ENCODE results near the gene NSDHL. TPM values are rescaled to one million over a fixed set of nuclear protein-coding genes. Genes with fewer than 3 reads are reported as not detected.
A peak's percentile ranks its signal among the peaks of the same experiment; 100 is the strongest.
"Not testable (repeated sequence)": the region's sequence is repeated elsewhere in the genome, so short reads cannot be mapped to it uniquely, and the experiment has no call there.

The NSDHL gene
- total RNA-seq, 1 experiment from 2014 or later: 32.3 TPM

DNA sequence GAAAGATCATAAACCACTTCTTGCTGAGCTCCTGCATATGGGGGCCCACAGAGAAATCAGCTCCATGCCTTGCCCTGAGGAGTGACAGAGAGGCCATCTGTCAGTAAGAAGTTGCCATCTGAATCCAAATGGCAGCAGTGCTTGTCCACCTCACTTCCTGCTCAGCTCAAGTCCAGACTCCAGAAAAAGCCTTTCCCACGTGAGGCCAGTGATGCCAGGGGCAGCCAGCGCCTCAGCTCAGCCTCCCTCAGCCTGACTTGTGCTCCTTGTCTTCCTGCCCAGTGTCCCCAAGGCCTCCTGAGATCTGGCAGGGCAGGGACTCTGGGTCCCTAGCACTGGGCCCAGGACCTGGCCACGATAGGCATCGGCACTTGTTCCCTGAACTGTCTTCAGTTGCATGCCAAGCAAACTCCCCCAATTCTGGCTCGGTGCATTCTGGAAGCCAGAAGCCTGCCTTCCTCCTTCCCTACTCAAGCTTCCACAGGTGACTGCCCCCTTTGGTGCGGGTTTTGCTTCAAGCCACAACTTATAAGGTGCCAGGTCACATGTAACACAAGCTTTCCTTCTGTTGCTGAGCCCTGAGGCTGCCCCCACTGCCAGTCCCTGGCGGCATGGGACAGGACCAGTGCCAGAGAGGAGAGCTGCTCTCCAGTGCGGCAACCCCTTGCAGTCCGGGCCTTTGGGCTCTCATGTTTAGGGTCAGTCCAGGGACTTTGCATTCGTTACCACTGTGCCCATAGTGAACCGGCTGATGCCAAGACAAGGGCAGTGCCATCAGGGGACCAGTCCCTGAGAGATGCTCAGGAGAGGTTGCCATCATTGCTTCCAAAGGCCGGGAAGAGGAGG is 69.2 kb downstream of the NSDHL start:
- DNase-seq: no peak
- H3K36me3 ChIP-seq: no peaks in the 10 kb centered on the region
- H3K27me3 ChIP-seq: no peaks in the 10 kb centered on the region

DNA sequence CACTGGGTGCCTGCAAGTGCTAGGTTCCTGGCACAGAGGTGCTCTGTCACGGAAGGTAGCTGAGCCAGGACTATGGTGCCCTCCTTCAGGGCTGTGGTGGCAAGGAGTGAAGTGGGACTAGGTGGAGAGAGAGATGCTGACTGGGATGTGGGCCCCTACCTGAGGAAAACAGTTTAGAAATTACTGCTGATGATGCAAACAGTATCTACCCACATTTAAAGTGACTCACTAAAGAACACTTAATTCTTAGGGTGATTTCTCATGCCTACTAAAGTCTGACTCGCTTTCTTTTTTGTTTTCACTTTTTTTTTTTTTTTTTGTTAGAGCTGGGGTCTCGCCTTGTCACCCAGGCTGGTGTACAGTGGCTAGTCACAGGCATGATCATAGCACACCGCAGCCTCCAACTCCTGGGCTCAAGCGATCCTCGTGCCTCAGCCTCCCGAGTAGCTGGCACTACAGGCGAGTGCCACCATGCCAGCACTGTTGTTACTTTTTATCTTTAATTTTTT is 70.1 kb downstream of the NSDHL start:
- Histone ChIP-seq H3K36me3 (no peaks in the 10 kb centered on the region), H3K4me3 (no peak overlapping the region), H3K9me3 (no peaks in the 10 kb centered on the region), H3K27me3 (no peaks in the 10 kb centered on the region)
- DNase-seq: no peak

More for the DNA sequence above, 69.2 kb downstream of the NSDHL start:
- Histone ChIP-seq H3K9me3 (no peaks in the 10 kb centered on the region), H3K4me3 (no peak overlapping the region)

DNA sequence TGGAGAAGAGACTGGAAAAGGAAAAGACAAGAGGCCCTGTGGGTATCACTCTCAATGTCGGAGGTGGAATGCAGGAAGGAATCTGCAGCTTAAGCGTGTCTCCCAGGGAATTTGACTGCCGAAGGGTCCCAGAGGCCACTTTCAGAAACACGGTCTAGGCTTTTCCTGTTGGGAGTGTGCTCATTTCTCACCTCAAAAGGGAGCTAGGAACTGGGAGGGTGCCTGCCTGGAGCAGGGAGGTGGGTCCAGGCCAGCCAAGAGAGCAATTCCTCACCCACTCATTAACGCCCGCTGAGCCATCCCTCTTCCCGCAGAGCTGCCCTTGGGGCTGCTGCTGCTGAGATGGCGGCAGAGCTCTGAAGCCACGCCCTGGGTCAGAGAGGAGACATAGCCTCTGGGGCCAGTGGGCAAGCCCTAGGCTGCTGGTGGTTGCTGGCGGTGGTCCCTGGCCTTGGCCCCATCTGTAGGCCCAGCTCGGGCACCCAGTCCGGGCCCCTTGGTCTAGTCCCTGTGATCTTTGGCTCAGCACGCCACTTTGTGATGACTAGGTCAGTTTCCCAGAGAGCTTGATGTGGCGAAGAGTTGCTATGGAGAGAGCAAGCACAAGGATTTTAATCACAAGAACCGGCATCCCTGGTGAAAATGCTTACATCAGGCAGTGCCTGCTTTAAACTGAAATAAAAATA is 71.1 kb downstream of the NSDHL start:
- H3K36me3 ChIP-seq: no peaks in the 10 kb centered on the region
- no peaks in the 10 kb centered on the region for H3K27me3 ChIP-seq
- no peak overlapping the region for H3K4me3 ChIP-seq
- H3K9me3 ChIP-seq: no peaks in the 10 kb centered on the region
- DNase-seq: peak; percentile 75

DNA sequence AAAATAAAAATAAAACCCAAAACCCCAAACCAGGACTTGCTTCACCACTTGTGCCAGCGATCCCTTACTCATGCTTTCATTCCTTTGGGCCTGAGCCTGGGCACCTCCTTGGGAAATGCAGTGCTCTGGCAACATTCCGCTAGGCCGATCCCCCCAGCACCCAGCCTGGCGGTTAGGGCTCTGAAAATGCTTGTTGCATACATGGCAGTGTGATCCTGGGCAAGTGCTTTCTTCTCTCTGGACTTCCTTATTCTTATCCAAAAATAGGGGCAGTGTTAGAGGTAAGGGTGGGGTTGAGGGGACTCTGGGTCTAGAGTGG is 71.6 kb downstream of the NSDHL start:
- peak; percentile 51 for DNase-seq
- no peaks in the 10 kb centered on the region for H3K36me3 ChIP-seq
- no peaks in the 10 kb centered on the region for H3K27me3 ChIP-seq
- H3K9me3 ChIP-seq: no peaks in the 10 kb centered on the region
- H3K4me3 ChIP-seq: no peak overlapping the region

DNA sequence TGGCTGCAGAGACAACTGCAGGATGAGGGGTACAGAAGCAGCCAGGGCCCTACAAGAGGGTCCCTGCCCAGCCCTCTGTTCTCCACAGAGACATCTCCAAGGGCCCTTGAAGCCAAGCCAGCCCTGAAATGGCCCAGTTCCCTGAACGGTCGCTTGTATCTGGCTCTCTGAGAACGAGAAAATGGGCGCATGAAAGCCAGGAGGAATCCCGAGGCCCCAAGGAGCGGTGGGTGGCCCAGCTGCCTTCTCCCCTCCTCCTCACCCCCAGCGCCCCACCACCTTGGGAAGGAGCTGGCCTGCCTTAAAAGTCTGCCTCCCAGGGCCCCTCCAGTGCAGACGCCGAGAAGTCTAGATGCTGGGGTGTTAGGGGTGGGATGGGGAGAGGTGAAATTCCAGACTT is 72.7 kb downstream of the NSDHL start:
- H3K27me3 ChIP-seq: no peaks in the 10 kb centered on the region
- H3K4me3 ChIP-seq: no peak overlapping the region
- no peak for DNase-seq
- H3K9me3 ChIP-seq: no peaks in the 10 kb centered on the region
- no peaks in the 10 kb centered on the region for H3K36me3 ChIP-seq

DNA sequence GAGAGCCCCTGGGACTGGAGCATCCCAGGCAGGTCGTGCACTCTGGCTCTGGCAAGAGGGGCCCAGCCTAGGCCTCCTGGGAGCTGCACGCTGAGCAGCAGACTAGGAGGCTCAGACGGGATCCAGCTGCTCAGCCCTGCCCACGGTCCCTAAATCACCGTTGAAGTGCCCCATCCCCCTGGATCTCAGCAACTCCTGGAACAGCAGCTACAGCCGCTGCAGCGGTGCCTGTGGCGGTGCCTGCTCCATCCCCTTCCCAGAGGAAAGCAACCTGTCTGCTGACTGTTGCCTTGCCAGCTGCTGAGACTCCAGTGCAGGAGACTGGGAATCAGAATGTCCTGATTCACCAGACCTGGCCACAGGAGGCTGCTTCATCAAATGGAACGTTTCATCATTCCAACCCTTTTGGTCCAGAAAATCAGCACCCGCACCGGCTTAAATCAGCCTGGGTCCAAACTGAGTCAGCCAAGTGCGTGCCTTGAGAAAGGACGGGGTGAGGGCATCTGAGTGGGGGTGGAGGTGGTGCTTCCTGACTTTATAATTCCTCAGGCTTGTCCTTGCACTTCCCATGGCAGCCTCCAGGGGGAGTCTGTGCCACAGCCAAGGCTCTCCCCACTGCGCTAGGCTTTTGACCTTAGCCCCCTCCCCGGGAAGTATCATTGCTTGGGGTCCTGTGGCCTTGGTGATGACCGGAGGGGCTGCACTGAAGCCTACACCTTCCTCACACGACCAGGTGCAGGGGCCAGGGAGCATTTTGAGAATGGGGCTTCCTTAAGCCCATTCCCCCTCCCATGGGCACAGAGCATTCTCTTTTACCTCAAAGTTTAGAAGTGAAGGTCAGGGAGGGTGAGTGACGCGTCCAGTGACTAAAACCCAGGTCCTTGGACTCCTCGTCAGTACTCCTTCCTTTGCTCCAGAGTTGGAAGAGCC is 73.6 kb downstream of the NSDHL start:
- DNase-seq: peak; percentile 68
- H3K9me3 ChIP-seq: no peaks in the 10 kb centered on the region
- H3K36me3 ChIP-seq: no peaks in the 10 kb centered on the region
- no peaks in the 10 kb centered on the region for H3K27me3 ChIP-seq
- H3K4me3 ChIP-seq: no peak overlapping the region

DNA sequence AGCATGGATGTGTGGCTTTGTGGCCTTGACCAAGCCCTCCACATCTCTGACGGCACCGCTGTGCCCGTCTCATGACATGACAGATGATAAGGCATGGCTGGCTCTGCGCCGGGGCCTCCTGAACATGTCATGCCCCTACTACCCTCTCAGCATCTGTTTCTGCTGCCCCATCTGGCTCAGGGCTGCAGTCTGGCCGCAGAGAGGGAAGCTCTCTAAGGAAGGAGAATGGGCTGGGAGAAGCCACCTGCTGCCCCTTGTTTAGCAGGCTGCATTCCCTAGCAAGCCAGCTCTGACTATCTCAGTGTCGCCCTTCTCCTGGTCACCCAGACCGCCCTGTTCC is 74.2 kb downstream of the NSDHL start:
- no peak for DNase-seq
- Histone ChIP-seq H3K36me3 (no peaks in the 10 kb centered on the region), H3K4me3 (no peak overlapping the region), H3K9me3 (no peaks in the 10 kb centered on the region), H3K27me3 (no peaks in the 10 kb centered on the region)

DNA sequence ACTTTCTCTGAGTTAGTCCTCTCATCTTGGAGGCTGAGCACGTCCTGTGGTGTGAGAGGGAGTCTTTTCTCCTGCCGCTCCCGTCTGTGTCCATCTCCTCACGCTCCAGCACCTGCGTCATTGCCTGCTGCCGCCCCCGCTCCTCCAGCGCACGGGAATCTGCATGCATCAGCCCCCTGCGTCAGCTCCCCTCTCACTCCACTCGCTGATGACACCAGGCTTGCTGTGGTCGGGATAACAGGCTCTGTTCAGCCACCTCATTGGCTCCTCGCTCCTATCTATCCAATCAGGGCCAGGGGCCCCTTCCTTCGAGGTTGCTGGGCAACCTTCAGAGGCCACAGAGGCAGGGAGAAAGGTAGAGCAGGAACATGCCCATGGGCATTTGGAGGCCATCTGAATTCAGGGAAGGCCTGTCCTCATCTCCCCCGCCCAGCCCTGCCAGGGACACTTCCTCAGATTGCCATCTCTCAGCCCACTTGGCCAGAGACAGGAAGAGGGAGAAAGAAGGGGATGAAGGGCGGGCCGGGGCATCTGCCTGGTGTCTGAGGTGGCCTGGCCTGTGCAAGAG is 76.3 kb downstream of the NSDHL start:
- Histone ChIP-seq H3K27me3 (no peaks in the 10 kb centered on the region), H3K36me3 (no peaks in the 10 kb centered on the region), H3K4me3 (no peak overlapping the region), H3K9me3 (no peaks in the 10 kb centered on the region)
- no peak for DNase-seq

DNA sequence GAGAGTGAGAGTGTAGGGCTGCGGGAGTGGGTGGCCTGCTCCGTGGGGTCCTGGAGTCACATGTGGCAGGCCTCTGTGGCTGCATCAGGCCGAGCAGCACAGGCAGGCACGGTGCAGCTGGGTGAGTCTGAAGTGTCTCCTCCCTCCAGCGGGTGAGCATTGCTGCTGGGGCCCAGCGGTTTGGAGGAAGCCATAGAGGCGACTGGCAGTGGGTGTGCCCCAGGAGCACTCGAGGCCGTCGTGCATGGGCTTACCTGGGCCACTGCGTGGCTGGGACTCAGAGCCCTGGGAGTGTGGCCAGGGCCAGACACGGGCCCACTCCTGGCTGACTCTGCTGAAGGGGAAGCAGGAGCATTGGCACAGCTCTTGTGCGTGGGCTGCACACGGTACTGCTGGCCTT is 77.6 kb downstream of the NSDHL start:
- Histone ChIP-seq H3K27me3 (no peaks in the 10 kb centered on the region), H3K36me3 (no peaks in the 10 kb centered on the region), H3K9me3 (no peaks in the 10 kb centered on the region), H3K4me3 (no peak overlapping the region)
- no peak for DNase-seq

DNA sequence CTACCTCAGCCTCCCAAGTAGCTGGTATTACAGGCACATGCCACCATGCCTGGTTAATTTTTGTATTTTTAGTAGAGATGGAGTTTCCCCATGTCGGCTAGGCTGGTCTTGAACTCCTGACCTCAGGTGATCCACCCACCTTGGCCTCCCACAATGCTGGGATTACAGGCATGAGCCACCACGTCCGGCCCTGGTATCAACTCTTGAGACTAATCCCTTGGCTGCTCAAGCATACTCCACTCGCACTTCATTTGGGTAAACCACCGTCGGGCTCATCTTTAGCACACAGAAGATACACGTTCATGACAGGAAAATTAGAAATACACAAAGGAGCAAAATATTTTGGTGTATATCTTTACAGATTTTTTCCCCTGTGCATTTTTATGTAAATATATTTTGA is 79.2 kb downstream of the NSDHL start:
- not testable (repeated sequence) for H3K36me3 ChIP-seq, DNase-seq, H3K9me3 ChIP-seq, H3K4me3 ChIP-seq, H3K27me3 ChIP-seq

DNA sequence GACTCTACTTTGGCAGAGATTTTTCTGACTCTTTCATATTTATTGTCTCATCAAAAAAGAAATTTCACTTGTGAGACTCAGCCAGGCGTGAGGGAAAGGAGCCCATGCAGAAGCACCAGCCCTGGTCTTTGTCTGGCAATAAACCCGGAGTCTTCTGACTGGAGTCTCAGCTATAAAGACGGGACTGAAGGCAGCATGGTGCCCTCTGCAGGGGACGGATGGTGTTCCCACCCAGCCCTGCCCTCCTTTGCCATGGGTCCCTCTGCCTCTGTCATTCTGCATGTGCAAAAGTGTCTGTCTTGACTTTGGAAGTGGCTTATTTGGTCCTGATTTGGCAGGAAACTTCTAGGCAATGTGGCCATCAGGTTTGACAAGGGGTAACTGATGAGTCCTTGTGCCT is 81.2 kb downstream of the NSDHL start:
- Histone ChIP-seq H3K4me3 (no peak overlapping the region), H3K9me3 (no peaks in the 10 kb centered on the region), H3K36me3 (no peaks in the 10 kb centered on the region), H3K27me3 (no peaks in the 10 kb centered on the region)
- DNase-seq: no peak

DNA sequence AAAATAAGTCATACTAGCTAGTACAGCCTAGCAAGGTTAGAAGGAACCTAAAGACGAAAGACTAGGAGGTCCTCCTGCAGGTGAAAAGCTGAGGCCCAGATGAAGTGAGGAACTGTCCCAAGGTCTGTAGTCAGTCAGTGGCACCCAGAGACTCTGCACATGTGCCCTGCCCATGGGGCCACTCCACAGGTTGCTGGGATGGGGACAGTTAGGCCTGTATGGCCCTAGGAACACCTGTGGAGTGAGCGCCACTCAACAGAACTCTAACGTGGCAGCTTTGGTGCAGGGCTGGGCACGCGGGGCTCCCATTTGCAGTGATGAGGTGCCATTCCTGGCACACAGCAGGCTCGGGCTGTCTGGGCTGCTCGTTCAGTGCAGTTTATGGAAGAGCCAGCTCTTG is 81.8 kb downstream of the NSDHL start:
- no peak for DNase-seq
- Histone ChIP-seq H3K4me3 (no peak overlapping the region), H3K36me3 (no peaks in the 10 kb centered on the region)

DNA sequence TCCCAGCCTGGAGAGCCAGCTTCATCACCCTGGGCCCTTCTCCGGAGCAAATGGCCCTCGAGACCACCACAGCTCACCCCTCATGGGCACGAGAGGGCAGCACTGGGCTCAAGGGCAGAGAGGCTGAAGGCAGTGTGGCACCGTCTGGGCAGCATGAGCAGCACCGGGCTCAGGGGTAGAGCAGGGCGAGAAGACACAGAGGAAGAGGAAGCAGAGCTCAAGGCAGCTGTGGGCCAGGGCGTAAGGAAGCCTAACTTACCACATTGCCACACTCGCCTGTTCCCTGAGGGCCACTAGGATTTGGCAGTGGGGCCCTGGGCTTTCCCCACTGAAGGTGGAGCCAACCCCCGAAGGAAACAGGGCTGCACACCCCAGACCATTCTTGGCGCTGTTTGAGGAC is 82.5 kb downstream of the NSDHL start:
- Histone ChIP-seq H3K36me3 (no peaks in the 10 kb centered on the region), H3K27me3 (no peaks in the 10 kb centered on the region), H3K9me3 (no peaks in the 10 kb centered on the region), H3K4me3 (no peak overlapping the region)
- no peak for DNase-seq

More for the DNA sequence above, 81.8 kb downstream of the NSDHL start:
- no peaks in the 10 kb centered on the region for H3K9me3 ChIP-seq
- H3K27me3 ChIP-seq: no peaks in the 10 kb centered on the region

DNA sequence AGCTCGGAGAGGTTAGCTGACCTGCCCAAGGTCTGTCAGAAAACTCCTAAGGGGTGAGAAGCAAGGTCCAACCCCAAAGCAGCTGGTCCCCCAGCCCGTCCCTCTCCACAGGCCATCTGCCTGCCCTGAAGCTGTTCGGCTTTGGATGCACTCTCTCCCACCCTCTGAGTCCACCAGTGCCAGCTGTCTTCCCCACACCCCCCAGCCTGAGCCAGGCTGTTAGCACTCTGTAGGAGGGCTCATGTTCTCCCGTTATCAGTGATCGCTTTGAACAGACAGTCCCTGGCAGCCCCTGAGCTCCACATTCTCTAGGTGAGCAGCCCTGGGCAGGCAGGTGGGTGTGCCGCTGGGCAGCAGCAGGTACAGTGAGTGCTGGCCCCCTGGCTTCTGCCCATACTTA is 83.0 kb downstream of the NSDHL start:
- Histone ChIP-seq H3K27me3 (no peaks in the 10 kb centered on the region), H3K9me3 (no peaks in the 10 kb centered on the region), H3K36me3 (no peaks in the 10 kb centered on the region), H3K4me3 (no peak overlapping the region)
- no peak for DNase-seq

DNA sequence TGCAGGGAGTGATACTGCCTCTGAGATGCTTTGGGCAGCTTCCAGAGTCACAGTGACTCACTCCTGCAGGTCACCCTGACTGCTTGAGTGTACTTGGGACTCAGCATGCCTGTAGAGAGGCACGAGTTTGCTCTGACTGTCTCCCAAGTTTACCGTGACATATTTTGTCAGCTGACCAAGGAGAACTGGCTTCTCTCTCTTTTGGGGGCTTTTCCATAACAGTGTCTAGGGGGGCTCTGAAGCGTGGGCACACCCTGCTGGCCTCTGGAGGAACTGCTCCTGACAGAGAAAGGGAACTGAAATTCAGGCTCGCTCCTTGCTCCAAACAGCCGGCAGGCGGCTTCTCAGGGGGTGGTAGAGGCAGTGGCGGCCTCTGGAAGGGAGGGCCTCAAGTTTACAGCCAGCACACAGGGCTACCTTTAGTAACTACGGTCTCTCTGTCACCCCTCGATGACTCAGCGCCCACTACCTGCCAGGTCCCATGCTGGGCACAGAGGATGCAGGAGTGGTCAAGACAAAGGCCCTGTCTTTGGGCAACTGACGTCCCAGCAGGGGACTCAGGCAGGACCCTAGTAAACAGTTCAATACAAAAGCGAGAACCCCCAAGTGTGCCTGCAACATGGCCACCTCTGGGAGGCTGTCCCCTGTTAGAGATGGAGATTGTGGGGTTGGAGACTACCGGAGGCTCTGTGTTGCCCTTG is 84.8 kb downstream of the NSDHL start:
- DNase-seq: peak; percentile 45

More for the DNA sequence above, 84.8 kb downstream of the NSDHL start:
- Histone ChIP-seq H3K9me3 (no peaks in the 10 kb centered on the region), H3K27me3 (no peaks in the 10 kb centered on the region), H3K4me3 (no peak overlapping the region), H3K36me3 (no peaks in the 10 kb centered on the region)

Measured in MG63 (cell line).